Ovary (tissue), 9 donors: ENCODE measurements around the gene HS6ST2. TPM values are rescaled to one million over a fixed set of nuclear protein-coding genes. Genes with fewer than 3 reads are reported as not detected.

Experiments used
- DNase-seq, 5 donors: peaks; one replicate each; pipeline ENCODE4 v3.0.0-alpha.2; 2019 to 2020
- H3K27ac ChIP-seq, 2 donors: fragments of 200-600 bp; one replicate each; pipeline versions ENCODE4 v1.5.1 to v1.8.0; 2019 to 2022
- H3K27me3 ChIP-seq: fragments of 200-600 bp; one replicate; pipeline ENCODE4 v1.8.0; 2022
- H3K36me3 ChIP-seq: fragments of 200-600 bp; sonication (generic); one replicate; pipeline ENCODE4 v1.5.1; 2019
- H3K4me1 ChIP-seq: one replicate; pipeline ENCODE4 v1.8.1; 2013; ENCODE audit warnings: mild to moderate bottlenecking, moderate library complexity; ENCODE audit not compliant: insufficient read depth
- H3K4me3 ChIP-seq: fragments of 200-600 bp; sonication (generic); one replicate; pipeline ENCODE4 v1.5.1; 2017
- H3K9me3 ChIP-seq, 2 donors: fragments of 200-600 bp in 1 of 2; sonication (generic) in 1 of 2; one replicate each; pipeline versions ENCODE4 v1.5.1 to v1.8.1; 2013 to 2019; ENCODE audit warnings: mild to moderate bottlenecking in 1 of 2, moderate library complexity in 1 of 2
- CTCF ChIP-seq, 3 donors: fragments of 450-650 bp in 2 of 3; fragments of 200-600 bp in 1 of 3; IDR thresholded peaks; one replicate each; pipeline versions ENCODE4 v1.5.1 to v1.8.0; 2016 to 2022; ENCODE audit warnings: antibody characterized with exemption in 3 of 3, mild to moderate bottlenecking in 1 of 3
- EP300 ChIP-seq: sonication (generic); formaldehyde crosslinking; IDR thresholded peaks from one replicate; pipeline ENCODE4 v1.6.1; 2017; ENCODE audit warnings: antibody characterized with exemption
- POLR2A ChIP-seq: fragments of 450-650 bp; IDR thresholded peaks from one replicate; pipeline ENCODE4 v1.6.1; 2017; ENCODE audit warnings: antibody characterized with exemption, mild to moderate bottlenecking, moderate library complexity
- WGBS, 3 donors: extraction: QIAGEN DNeasy Blood & Tissue Kit in 1 of 3; methylation state at CpG; one replicate each; pipeline versions ENCODE4 v1.1.5 to v1.1.7; 2013 to 2017; 5-methylcytosine and 5-hydroxymethylcytosine counted together
- intact Hi-C, 4 donors: fragments of 100-400 bp; cut with DNase I; formaldehyde crosslinking; loops; one replicate each; pipeline versions ENCODE4 v1.11.0 to v1.15.1; 2022 to 2023
- polyA plus RNA-seq, 2 donors: library from polyadenylated mRNA; stranded (reverse); fragments of 200-250 nt in 1 of 2; fragments of 350-450 nt in 1 of 2; fragmentation: Illumina TruSeq in 1 of 2; extraction: RNeasy Lipid Tissue Mini Kit (QIAGEN cat#74804) in 1 of 2; gene quantifications; one replicate each; pipeline ENCODE4 v1.2.3, GENCODE V29; 2013 to 2014
- total RNA-seq, 7 donors: library from RNA; depleted of rRNA in 2 of 7; stranded (reverse); fragments of >200 nt in 2 of 7; fragmentation: NEBNext Ultra II Directional in 3 of 7; extraction: Animal tissue kit (Norgen Biotek cat#: 25700) in 3 of 7; gene quantifications; one replicate each; pipeline versions ENCODE4 v1.1.0 to v1.2.4, GENCODE V29; 2016 to 2023
- donor health status: DM: no; HTN: no; CAD: no; lungs with moderate emphysema.
- donor health status: DM: no; HTN: no; CAD: no.
- donor health status: Bipolar disorder and iron deficiency.
- donor health status: DM: yes; HTN: yes; CAD: no.
- donor health status: DM: no; HTN: no; CAD: no.
- donor health status: DM: yes; HTN: yes; CAD: no.

Gene HS6ST2
- total and polyA plus RNA-seq, 9 donors: 5.9 to 29.0 (median 12.9) TPM

- peak; percentile 21 to 42 (median 32) for DNase-seq
- 13 to 20% (median 14%) methylated on average over 4 of the region's 4 CpGs for WGBS, 3 donors
- intact Hi-C loops: no loop called here
- Histone ChIP-seq H3K27ac (no peak overlapping the region), H3K36me3 (no peaks in the 10 kb centered on the region), H3K27me3 (no peaks in the 10 kb centered on the region), H3K9me3 (no peaks in the 10 kb centered on the region), H3K4me3 (no peak overlapping the region), H3K4me1 (no peaks in the 10 kb centered on the region)
- TF ChIP-seq EP300: no peak
- TF ChIP-seq CTCF (IDR thresholded peaks at IDR 0.05): no peak
- no peak for TF ChIP-seq POLR2A
Observed at GRCh38 chrX:132615391-132616131, 342.9 kb downstream of the HS6ST2 start.

GRCh38 chrX:132614297-132614696, 344.1 kb downstream of the HS6ST2 start:
- WGBS, 3 donors: 60 to 71% (median 70%) methylated on average over 6 of the region's 6 CpGs

GRCh38 chrX:132613801-132614200, 344.6 kb downstream of the HS6ST2 start:
- no peaks in the 10 kb centered on the region for H3K36me3 ChIP-seq
- H3K27me3 ChIP-seq: no peaks in the 10 kb centered on the region
- no peaks in the 10 kb centered on the region for H3K9me3 ChIP-seq
- H3K27ac ChIP-seq: no peak overlapping the region
- no peak for DNase-seq
- TF ChIP-seq CTCF (IDR thresholded peaks at IDR 0.05): no peak
- no peak for TF ChIP-seq EP300
- TF ChIP-seq POLR2A: no peak
- H3K4me3 ChIP-seq: no peak overlapping the region
- WGBS, 3 donors: 62 to 74% (median 69%) methylated on average over 5 of the region's 5 CpGs
- H3K4me1 ChIP-seq: no peaks in the 10 kb centered on the region
- intact Hi-C loops: loop anchor here in 2 of 4 donors (5.0 kb wide), 1 partner anchor 322 kb away; no protein-coding TSS in a partner anchor

More at GRCh38 chrX:132614297-132614696, 344.1 kb downstream of the HS6ST2 start:
- no peaks in the 10 kb centered on the region for H3K27me3 ChIP-seq
- H3K27ac ChIP-seq: no peak overlapping the region
- H3K4me3 ChIP-seq: no peak overlapping the region
- TF ChIP-seq CTCF (IDR thresholded peaks at IDR 0.05): no peak
- TF ChIP-seq POLR2A: no peak
- no peak for TF ChIP-seq EP300
- no peaks in the 10 kb centered on the region for H3K4me1 ChIP-seq
- DNase-seq: peak in 1 of 5 donors; percentile 14
- no peaks in the 10 kb centered on the region for H3K9me3 ChIP-seq
- intact Hi-C loops: loop anchor here in 2 of 4 donors (5.0 kb wide), 1 partner anchor 322 kb away; no protein-coding TSS in a partner anchor
- H3K36me3 ChIP-seq: no peaks in the 10 kb centered on the region

- 51 to 59% (median 56%) methylated on average over 10 of the region's 10 CpGs for WGBS, 3 donors
- Histone ChIP-seq H3K4me1 (no peaks in the 10 kb centered on the region), H3K9me3 (no peaks in the 10 kb centered on the region), H3K27me3 (no peaks in the 10 kb centered on the region), H3K36me3 (no peaks in the 10 kb centered on the region), H3K4me3 (no peak overlapping the region), H3K27ac (no peak overlapping the region)
- TF ChIP-seq POLR2A (no peak), CTCF (IDR thresholded peaks at IDR 0.05) (no peak), EP300 (no peak)
- intact Hi-C loops: loop anchor here in 2 of 4 donors (5.0 kb wide), 1 partner anchor 321 kb away; no protein-coding TSS in a partner anchor
- peak; percentile 15 to 59 (median 26) for DNase-seq
Observed at GRCh38 chrX:132612821-132613564, 345.4 kb downstream of the HS6ST2 start.
